Lung (tissue), 12 donors: ENCODE data around the gene GABRP. TPM values are rescaled to one million over a fixed set of nuclear protein-coding genes. Genes with fewer than 3 reads are reported as not detected.

Source experiments
- ATAC-seq: fragments of 200-7000 bp; cut with Tn5 transposase; one replicate; pipeline ENCODE4 v1.9.1; 2020; ENCODE audit warnings: moderate number of reproducible peaks; ENCODE audit not compliant: insufficient read depth, low FRiP score
- DNase-seq, 3 donors: peaks; one replicate each; pipeline ENCODE4 v3.0.0-alpha.2; 2013 to 2017
- H3K27ac ChIP-seq, 2 donors: one replicate each; pipeline ENCODE4 v1.5.1; 2013; ENCODE audit warnings: mild to moderate bottlenecking in 2 of 2, moderate library complexity in 2 of 2, control low read depth in 1 of 2, inconsistent platforms in 1 of 2, low read depth in 1 of 2, low read length in 1 of 2
- H3K27me3 ChIP-seq, 3 donors: one replicate each; pipeline ENCODE4 v1.5.1; 2013; ENCODE audit warnings: low read length in 2 of 3; ENCODE audit not compliant: control insufficient read depth in 3 of 3, insufficient read depth in 3 of 3
- H3K36me3 ChIP-seq, 4 donors: one replicate each; pipeline ENCODE4 v1.5.1; 2013; ENCODE audit warnings: low read length in 4 of 4, mild to moderate bottlenecking in 1 of 4, moderate library complexity in 1 of 4; ENCODE audit not compliant: control insufficient read depth in 4 of 4, insufficient read depth in 4 of 4
- H3K4me1 ChIP-seq, 5 donors: one replicate each; pipeline ENCODE4 v1.5.1; 2013; ENCODE audit warnings: low read length in 5 of 5, mild to moderate bottlenecking in 2 of 5, moderate library complexity in 1 of 5; ENCODE audit not compliant: control insufficient read depth in 5 of 5, insufficient read depth in 5 of 5
- H3K4me3 ChIP-seq: one replicate; pipeline ENCODE4 v1.5.1; 2013; ENCODE audit warnings: mild to moderate bottlenecking, control low read depth, moderate library complexity
- H3K9ac ChIP-seq, 2 donors: one replicate each; pipeline ENCODE4 v1.5.1; 2013; ENCODE audit warnings: low read length in 2 of 2, control low read depth in 1 of 2; ENCODE audit not compliant: insufficient read depth in 1 of 2
- H3K9me3 ChIP-seq, 4 donors: one replicate each; pipeline ENCODE4 v1.5.1; 2013; ENCODE audit warnings: low read length in 3 of 4, mild to moderate bottlenecking in 1 of 4, moderate library complexity in 1 of 4; ENCODE audit not compliant: control insufficient read depth in 4 of 4, insufficient read depth in 3 of 4
- WGBS, 2 donors: extraction: QIAGEN DNeasy Blood & Tissue Kit; methylation state at CpG; one replicate each; pipeline ENCODE4 v1.1.7; 2013; 5-methylcytosine and 5-hydroxymethylcytosine counted together
- polyA plus RNA-seq, 2 donors: library from polyadenylated mRNA; stranded (reverse); fragments of 200-250 nt; gene quantifications; one replicate each; pipeline ENCODE4 v1.2.1, GENCODE V29; 2013
- total RNA-seq, 2 donors: library from RNA; depleted of rRNA in 1 of 2; stranded (reverse); fragments of >200 nt in 1 of 2; gene quantifications; one replicate each; pipeline ENCODE4 v1.2.1, GENCODE V29; 2014 to 2021
- TF ChIP-seq, protein P1 (sequence below): IDR thresholded peaks from 2 replicates; pipeline ENCODE4 v1.5.1; 2012; ENCODE audit warnings: mild to moderate bottlenecking; ENCODE audit errors: control extremely low read depth, extremely low read depth
- donor health status: control.
- donor health status: control.
- donor health status: Bipolar disorder and iron deficiency.
- donor health status: healthy.
- donor health status: DM: yes; HTN: yes; CAD: no.

GABRP gene
- total and polyA plus RNA-seq, 4 donors, result 0.26 to 1.5 (median 0.75) TPM

DNA sequence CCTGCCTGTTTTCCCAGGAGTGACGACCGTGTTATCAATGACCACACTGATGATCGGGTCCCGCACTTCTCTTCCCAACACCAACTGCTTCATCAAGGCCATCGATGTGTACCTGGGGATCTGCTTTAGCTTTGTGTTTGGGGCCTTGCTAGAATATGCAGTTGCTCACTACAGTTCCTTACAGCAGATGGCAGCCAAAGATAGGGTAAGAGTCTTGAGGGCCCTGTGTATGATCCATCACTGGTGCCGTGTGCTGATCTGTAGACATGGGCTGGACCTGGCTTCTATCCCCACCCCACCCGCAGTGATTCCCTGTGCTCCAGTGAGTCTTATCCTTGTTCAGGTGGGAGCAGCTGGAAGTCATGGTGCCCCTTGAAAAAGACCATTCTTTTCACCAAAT is 26.0 kb downstream of the GABRP start:
- DNase-seq (peak in 2 of 3 donors; percentile 39 to 48), ATAC-seq (peak; percentile 58)
- Histone ChIP-seq H3K9me3 (peaks cover 0 to 3% (median 0%) of the 10 kb centered on the region in 4 donors), H3K4me1 (no peaks in the 10 kb centered on the region), H3K27me3 (no peaks in the 10 kb centered on the region), H3K36me3 (no peaks in the 10 kb centered on the region), H3K27ac (no peak overlapping the region), H3K4me3 (no peak overlapping the region), H3K9ac (no peak overlapping the region)
- TF ChIP-seq, protein P1, sequence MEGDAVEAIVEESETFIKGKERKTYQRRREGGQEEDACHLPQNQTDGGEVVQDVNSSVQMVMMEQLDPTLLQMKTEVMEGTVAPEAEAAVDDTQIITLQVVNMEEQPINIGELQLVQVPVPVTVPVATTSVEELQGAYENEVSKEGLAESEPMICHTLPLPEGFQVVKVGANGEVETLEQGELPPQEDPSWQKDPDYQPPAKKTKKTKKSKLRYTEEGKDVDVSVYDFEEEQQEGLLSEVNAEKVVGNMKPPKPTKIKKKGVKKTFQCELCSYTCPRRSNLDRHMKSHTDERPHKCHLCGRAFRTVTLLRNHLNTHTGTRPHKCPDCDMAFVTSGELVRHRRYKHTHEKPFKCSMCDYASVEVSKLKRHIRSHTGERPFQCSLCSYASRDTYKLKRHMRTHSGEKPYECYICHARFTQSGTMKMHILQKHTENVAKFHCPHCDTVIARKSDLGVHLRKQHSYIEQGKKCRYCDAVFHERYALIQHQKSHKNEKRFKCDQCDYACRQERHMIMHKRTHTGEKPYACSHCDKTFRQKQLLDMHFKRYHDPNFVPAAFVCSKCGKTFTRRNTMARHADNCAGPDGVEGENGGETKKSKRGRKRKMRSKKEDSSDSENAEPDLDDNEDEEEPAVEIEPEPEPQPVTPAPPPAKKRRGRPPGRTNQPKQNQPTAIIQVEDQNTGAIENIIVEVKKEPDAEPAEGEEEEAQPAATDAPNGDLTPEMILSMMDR, result peak; percentile 16
- 74 to 85% methylated on average over 7 of the region's 7 CpGs for WGBS, 2 donors

GRCh38 chr5:170811719-170812118 is 28.2 kb downstream of the GABRP start:
- H3K4me3 ChIP-seq, result no peak overlapping the region
- TF ChIP-seq, protein P1, result no peak
- no peaks in the 10 kb centered on the region for H3K27me3 ChIP-seq
- no peak overlapping the region for H3K27ac ChIP-seq
- DNase-seq, result no peak
- no peaks in the 10 kb centered on the region for H3K4me1 ChIP-seq
- 93 to 98% methylated on average over 4 of the region's 4 CpGs for WGBS, 2 donors
- H3K9me3 ChIP-seq, result peaks cover 0 to 3% (median 0%) of the 10 kb centered on the region in 4 donors
- no peaks in the 10 kb centered on the region for H3K36me3 ChIP-seq
- ATAC-seq, result no peak
- no peak overlapping the region for H3K9ac ChIP-seq

DNA sequence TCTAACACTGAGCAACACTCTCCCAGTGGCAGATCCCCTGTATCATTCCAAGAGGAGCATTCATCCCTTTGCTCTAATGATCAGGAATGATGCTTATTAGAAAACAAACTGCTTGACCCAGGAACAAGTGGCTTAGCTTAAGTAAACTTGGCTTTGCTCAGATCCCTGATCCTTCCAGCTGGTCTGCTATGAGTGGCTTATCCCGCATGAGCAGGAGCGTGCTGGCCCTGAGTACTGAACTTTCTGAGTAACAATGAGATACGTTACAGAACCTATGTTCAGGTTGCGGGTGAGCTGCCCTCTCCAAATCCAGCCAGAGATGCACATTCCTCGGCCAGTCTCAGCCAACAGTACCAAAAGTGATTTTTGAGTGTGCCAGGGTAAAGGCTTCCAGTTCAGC is 29.7 kb downstream of the GABRP start:
- ATAC-seq, result no peak
- Histone ChIP-seq H3K27ac (no peak overlapping the region), H3K4me1 (no peaks in the 10 kb centered on the region), H3K36me3 (no peaks in the 10 kb centered on the region), H3K9me3 (peaks cover 0 to 3% (median 0%) of the 10 kb centered on the region in 4 donors), H3K4me3 (no peak overlapping the region), H3K9ac (no peak overlapping the region), H3K27me3 (no peaks in the 10 kb centered on the region)
- TF ChIP-seq, protein P1, result no peak
- DNase-seq, result no peak
- 89 to 91% methylated on average over 5 of the region's 5 CpGs for WGBS, 2 donors

DNA sequence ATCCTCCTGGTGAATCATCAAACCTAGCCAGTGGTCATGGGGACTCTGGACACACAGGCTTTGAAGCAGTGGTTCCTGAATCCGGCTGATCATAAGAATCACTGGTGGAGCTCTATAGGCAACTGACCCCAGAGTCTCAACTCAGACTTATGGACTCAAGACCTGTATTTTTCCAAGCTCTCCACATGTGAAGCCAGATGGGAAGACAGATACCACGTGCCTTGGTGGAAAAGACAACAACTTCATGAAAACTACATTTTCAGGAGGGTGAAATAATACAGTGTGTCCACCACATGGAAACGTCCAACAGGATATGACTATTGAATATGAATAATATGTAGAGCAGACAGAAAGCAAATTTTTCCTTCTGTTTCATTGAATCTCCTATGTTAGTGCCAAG is 33.7 kb downstream of the GABRP start:
- DNase-seq (no peak), ATAC-seq (no peak)
- H3K4me1 ChIP-seq, result peaks cover 0 to 1% (median 0%) of the 10 kb centered on the region in 5 donors
- H3K4me3 ChIP-seq, result no peak overlapping the region
- TF ChIP-seq, protein P1, result no peak
- no peaks in the 10 kb centered on the region for H3K9me3 ChIP-seq
- no peak overlapping the region for H3K27ac ChIP-seq
- H3K9ac ChIP-seq, result no peak overlapping the region
- H3K27me3 ChIP-seq, result no peaks in the 10 kb centered on the region
- WGBS, 2 donors, result 76 to 92% methylated on average over 3 of the region's 3 CpGs
- H3K36me3 ChIP-seq, result no peaks in the 10 kb centered on the region
